HG03520 (cell line): Measurements from ENCODE around the gene KIF16B.

ENCODE experiments used
- ATAC-seq: cut with Tn5 transposase; IDR thresholded peaks from one replicate; pipeline ENCODE4 v1.9.1; 2021; ENCODE audit warnings: mild to moderate bottlenecking, moderate library complexity; ENCODE audit not compliant: unreplicated experiment

Gene KIF16B

GRCh38 chr20:16554766-16555543, 18.3 kb downstream of the KIF16B start:
- no peak for ATAC-seq

DNA sequence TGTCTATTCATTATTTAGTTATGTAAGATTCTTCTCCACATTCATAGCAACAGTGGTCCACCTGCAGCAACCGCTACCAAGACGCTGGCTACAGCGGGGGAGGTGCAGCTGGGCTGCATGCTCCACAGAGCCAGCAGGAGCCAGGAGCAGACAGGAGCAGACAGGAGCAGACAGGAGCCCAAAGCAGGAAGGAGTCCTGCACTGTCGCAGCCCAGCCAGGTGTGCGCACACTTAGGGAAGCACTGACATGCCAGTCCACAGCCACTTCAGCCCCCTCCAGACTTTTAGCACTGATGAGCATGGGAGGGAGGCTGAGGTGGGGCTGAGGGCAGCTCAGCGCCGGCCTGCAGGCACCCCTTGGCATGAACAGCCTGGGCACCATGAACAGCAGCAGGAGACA, 19.6 kb downstream of the KIF16B start:
- no peak for ATAC-seq

DNA sequence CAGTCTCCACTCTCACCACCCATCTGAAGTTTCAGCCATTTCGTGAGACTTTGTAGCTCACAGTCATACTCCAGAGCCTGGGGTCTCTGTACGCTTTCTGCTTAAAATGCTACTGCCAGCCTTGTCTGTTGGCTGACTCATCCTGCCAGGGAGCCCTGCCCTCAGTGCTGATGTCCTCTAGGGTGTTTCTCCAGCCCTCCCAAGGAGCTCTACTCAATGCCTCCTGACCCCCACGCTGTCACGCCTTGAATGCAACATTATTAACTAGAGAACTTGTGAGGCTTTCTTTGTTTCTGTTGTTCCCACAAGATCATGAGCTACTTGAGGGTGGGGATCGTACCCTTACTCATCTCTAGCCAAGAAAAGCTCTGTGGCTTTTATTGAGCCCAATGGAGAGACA, 20.1 kb downstream of the KIF16B start:
- no peak for ATAC-seq

DNA sequence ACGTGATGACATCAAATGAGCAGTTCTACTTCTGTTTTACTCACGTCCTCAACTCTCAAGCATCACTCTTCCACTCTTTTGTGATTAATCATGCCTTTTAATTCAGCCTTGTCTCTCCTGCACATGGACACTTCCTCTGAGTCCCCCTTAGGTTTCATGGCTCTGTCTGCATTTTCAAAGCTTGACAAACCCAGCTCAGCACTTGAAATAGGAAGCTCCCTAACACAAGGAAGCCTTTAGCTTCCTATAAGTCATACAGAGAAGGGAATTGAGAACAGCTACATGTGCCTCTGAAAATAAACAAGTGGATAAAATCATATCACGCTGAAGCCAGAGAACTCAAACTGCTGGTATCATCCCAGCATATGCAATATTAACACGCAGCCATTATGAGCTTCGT, 21.2 kb downstream of the KIF16B start:
- ATAC-seq, result no peak

- ATAC-seq, result no peak
Measured at GRCh38 chr20:16551607-16552006, 21.6 kb downstream of the KIF16B start.

DNA sequence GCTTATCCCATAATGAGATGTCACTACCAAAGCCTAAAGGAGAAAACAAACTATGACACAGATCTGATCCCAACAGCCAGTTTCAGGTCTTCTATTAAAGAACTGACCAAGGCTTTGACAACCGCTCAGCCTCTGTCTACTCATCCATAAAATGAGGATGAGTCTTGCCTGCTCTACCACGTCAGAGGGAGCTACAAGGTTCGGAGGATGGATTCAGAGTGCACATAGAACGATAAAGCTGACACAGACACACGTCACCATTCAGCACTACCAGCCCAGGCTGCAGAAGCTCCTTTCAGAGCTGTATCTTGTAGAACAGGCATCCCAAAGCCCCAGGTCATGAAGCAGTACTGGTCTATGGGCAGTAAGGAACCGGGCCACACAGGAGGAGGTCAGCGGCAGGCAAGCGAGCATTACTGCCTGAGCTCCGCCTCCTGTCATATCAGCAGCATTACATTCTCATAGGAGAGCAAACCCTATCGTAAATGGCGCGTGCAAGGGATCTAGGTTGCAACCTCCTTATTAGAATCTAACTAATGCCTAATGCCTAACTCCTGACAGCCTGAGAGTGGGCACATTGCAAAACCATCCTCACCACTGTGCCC, 25.1 kb downstream of the KIF16B start:
- ATAC-seq, result no peak

GRCh38 chr20:16544949-16545348, 28.3 kb downstream of the KIF16B start:
- no peak for ATAC-seq

- ATAC-seq, result no peak
Measured at GRCh38 chr20:16542477-16542876, 30.8 kb downstream of the KIF16B start.

- no peak for ATAC-seq
Measured at GRCh38 chr20:16541878-16542277, 31.4 kb downstream of the KIF16B start.

DNA sequence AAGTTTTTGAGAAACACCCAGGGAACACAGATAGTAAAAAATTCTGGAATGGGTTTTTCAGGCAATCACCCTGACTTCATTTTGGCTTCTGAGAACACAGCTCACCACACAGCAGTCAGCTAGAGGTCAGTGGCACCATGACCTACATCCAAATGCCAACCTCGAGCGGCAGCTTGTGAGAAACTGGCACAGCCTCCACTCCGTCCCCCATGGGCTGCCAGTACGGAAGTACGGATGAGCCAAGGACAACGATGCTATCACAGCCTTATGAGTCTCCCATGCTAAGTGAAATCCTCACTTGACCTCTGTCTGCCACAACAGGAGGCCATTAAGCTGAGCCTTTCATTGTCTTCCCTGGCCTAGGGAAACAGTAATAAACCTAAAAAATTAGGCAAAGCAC, 32.0 kb downstream of the KIF16B start:
- no peak for ATAC-seq

DNA sequence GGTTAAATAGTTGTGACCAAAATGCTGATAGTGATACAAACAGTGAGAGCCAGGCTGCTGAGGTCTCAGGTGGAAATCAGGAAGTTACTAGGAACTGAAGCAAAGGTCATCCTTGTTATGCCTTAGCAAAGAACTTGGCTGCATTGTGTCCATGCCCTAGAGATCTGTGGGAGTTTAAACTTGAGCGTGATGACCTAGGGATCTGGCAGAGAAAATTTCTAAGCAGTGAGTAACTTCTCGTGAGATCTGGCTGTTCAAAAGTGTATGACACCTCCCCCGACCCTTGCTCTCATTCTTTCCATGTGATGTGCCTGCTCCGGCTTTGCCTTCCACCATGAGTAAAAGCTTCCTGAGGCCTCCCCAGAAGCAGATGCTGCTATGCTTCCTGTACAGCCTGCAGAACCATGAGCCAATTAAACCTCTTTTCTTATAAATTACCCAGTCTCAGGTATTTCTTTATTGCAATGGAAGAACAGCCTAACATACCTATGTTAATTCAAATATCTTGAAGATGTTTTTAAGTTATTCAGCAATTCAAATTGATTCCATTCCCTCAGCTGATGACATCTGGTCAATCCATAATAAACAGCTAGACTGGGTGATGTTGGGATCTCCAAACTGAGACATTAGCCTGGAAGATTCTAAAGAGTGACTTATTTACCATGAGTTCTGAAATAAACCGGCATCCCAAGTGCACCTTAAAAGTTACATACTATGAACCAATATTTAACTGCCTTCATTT, 33.8 kb downstream of the KIF16B start:
- no peak for ATAC-seq

GRCh38 chr20:16538779-16539178, 34.5 kb downstream of the KIF16B start:
- no peak for ATAC-seq

GRCh38 chr20:16537918-16538317, 35.3 kb downstream of the KIF16B start:
- ATAC-seq, result no peak

DNA sequence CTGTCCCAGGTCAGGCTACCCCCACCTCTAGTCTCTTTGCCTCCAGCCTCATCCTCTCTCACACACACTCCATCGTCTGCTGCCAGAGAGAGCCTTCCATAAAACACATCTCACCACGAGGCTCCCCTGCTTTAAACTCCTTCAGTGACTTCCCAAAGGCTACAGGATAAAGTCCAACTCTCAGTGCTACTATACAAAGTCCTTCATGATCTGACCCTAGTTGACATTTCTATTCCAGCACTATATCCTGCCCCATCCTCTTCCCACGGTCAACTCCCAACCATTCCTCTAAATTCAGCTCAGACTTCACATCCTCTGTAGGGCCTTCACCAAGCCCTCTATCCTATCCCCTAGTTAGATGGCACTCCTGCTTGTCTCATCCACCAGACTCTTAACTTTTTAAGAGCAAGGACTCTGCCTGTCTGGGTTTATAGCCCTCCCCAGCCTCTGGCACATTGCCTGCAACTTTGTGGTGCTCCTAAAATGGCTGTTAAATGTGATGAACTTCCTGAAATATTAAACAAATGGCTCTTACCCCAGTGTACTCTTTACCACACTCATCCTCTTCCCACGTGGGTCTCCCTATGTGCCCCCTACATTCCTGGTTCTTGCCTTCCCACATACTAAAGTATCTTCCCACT, 36.1 kb downstream of the KIF16B start:
- ATAC-seq, result no peak

- no peak for ATAC-seq
Measured at GRCh38 chr20:16535277-16535676, 38.0 kb downstream of the KIF16B start.

DNA sequence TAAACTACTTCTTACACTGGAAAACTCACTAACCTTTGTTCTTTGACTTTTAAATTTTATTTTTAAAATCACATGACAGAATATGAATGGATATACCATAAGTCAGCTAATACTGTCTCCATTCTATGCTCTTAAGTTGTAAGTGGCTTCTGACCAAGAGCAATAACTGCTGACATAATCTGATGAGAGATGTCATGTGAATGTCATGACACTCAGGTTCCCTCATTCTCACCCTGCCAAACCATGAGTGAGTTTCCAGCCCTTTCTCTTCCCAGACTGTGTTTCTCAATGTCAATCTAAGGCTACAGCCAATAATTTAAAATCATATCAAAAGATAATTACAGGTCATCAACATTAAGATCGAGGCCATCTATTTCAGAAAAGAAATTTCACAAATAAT, 39.7 kb downstream of the KIF16B start:
- ATAC-seq, result no peak

DNA sequence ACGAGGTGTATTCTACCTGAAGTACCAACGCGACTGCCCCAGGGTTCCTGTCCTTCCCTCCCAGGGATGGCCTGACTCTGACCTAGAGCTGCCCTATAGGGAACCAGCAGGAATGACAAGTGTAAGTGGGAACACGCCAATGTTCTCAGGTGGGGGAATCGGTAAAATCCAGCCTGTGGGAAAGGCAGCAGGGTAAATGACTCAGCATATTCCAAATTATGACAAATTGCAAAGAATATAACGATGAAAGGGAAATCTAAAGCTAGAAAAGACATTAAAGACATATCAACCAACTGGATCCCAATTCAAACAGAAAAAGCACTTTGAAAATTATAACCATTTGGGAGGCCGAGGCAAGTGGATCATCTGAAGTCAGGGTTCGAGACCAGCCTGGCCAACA, 41.8 kb downstream of the KIF16B start:
- ATAC-seq, result no peak

DNA sequence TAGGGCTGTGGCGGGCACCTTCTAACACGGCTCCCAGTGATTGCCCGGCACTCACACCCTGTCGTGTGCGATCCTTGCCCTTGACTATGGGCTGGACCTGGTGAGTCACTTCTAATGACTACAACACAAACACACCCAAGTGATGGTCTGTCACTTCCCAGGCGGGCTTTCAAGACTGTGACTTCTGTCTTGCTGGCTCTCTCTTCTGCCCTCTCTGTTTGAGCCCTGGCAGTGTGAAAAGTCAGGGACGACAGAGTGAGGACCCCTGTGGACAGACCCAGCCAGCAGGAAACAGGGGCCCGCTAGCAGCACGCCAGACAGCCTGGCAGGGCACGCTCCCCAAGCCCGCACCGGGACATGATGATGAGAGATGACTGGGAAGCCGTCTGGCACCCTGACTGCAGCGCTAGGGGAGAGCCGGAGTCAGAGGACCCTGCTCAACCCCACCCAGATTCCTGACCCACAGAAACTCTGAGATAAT, 43.0 kb downstream of the KIF16B start:
- ATAC-seq, result no peak

GRCh38 chr20:16528078-16528477, 45.2 kb downstream of the KIF16B start:
- no peak for ATAC-seq

DNA sequence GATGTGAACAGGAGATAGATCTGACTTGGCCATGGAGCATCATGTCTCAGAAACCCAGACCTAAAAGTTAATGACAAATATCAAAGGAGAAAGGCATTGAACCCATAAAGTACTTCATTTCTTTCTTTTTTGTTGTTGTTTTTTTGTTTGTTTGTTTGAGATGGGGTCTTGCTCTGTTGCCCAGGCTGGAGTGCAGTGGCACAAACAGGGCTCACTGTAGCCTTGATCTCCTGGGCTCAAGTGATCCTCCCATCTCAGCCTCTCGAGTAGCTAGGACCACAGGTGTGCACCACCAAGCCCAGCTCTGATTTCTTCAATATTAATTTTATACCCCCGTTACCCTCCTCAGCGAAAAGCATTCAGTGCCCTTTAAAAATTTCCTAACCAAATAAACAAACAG, 45.8 kb downstream of the KIF16B start:
- no peak for ATAC-seq
